ENCODE data around the gene EREG.
A peak's percentile ranks its signal among the peaks of the same experiment; 100 is the strongest.

- no peak for TF ChIP-seq EZH2 (IDR thresholded peaks at IDR 0.05; ENCODE audit: low read depth)
- TF ChIP-seq, protein P1, sequence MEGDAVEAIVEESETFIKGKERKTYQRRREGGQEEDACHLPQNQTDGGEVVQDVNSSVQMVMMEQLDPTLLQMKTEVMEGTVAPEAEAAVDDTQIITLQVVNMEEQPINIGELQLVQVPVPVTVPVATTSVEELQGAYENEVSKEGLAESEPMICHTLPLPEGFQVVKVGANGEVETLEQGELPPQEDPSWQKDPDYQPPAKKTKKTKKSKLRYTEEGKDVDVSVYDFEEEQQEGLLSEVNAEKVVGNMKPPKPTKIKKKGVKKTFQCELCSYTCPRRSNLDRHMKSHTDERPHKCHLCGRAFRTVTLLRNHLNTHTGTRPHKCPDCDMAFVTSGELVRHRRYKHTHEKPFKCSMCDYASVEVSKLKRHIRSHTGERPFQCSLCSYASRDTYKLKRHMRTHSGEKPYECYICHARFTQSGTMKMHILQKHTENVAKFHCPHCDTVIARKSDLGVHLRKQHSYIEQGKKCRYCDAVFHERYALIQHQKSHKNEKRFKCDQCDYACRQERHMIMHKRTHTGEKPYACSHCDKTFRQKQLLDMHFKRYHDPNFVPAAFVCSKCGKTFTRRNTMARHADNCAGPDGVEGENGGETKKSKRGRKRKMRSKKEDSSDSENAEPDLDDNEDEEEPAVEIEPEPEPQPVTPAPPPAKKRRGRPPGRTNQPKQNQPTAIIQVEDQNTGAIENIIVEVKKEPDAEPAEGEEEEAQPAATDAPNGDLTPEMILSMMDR (conservative IDR thresholded peaks at IDR 0.05), result peak; percentile 70
Measured at GRCh38 chr4:74376888-74377483, 12.0 kb downstream of the EREG start.

All from PC-9 (cell line).